Ovary (tissue), 3 donors: ENCODE data around the gene PRPF8.
"Not testable (repeated sequence)": the region's sequence is repeated elsewhere in the genome, so short reads cannot be mapped to it uniquely, and the experiment has no call there.

ENCODE experiments used
- EP300 ChIP-seq: sonication (generic); formaldehyde crosslinking; IDR thresholded peaks from one replicate; pipeline ENCODE4 v1.6.1; 2017; ENCODE audit warnings: antibody characterized with exemption
- POLR2A ChIP-seq: fragments of 450-650 bp; IDR thresholded peaks from one replicate; pipeline ENCODE4 v1.6.1; 2017; ENCODE audit warnings: antibody characterized with exemption, mild to moderate bottlenecking, moderate library complexity
- TF ChIP-seq, protein P1 (sequence below), 3 donors: fragments of 450-650 bp in 2 of 3; fragments of 200-600 bp in 1 of 3; IDR thresholded peaks; one replicate each; pipeline versions ENCODE4 v1.5.1 to v1.8.0; 2016 to 2022; ENCODE audit warnings: antibody characterized with exemption in 3 of 3, mild to moderate bottlenecking in 1 of 3
- donor health status: DM: no; HTN: no; CAD: no.

DNA sequence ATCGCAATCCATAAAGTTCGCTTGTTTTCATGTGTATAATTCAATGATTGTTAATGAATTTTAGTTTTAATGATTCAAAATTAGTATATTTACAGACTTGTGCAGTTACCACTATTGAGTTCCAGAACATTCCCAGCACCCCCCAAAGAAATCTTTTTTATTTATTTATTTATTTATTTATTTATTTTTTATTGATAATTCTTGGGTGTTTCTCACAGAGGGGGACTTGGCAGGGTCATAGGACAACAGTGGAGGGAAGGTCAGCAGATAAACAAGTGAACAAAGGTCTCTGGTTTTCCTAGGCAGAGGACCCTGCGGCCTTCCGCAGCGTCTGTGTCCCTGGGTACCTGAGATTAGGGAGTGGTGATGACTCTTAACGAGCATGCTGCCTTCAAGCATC lies 3.7 kb upstream of the PRPF8 start:
- TF ChIP-seq, protein P1, sequence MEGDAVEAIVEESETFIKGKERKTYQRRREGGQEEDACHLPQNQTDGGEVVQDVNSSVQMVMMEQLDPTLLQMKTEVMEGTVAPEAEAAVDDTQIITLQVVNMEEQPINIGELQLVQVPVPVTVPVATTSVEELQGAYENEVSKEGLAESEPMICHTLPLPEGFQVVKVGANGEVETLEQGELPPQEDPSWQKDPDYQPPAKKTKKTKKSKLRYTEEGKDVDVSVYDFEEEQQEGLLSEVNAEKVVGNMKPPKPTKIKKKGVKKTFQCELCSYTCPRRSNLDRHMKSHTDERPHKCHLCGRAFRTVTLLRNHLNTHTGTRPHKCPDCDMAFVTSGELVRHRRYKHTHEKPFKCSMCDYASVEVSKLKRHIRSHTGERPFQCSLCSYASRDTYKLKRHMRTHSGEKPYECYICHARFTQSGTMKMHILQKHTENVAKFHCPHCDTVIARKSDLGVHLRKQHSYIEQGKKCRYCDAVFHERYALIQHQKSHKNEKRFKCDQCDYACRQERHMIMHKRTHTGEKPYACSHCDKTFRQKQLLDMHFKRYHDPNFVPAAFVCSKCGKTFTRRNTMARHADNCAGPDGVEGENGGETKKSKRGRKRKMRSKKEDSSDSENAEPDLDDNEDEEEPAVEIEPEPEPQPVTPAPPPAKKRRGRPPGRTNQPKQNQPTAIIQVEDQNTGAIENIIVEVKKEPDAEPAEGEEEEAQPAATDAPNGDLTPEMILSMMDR (IDR thresholded peaks at IDR 0.05), result not testable (repeated sequence)
- TF ChIP-seq EP300, POLR2A: not testable (repeated sequence)
